IgD-negative memory B cell (primary cell): Measurements from ENCODE around the gene MYBPC2. TPM values are rescaled to one million over a fixed set of nuclear protein-coding genes. Genes with fewer than 3 reads are reported as not detected.

ENCODE experiments used
- H3K27ac Mint-ChIP-seq, 3 donors: one replicate each; pipeline ENCODE4 v1.8.0; 2020 to 2022; ENCODE audit warnings: mild to moderate bottlenecking in 3 of 3, mixed read lengths in 3 of 3, moderate library complexity in 1 of 3
- H3K27me3 Mint-ChIP-seq: one replicate; pipeline ENCODE4 v1.8.0; 2021; ENCODE audit warnings: mixed read lengths
- H3K36me3 Mint-ChIP-seq: one replicate; pipeline ENCODE4 v1.8.0; 2020; ENCODE audit warnings: mild to moderate bottlenecking, mixed read lengths
- H3K4me1 Mint-ChIP-seq, 3 donors: one replicate each; pipeline ENCODE4 v1.8.0; 2020 to 2022; ENCODE audit warnings: mixed read lengths in 3 of 3, mild to moderate bottlenecking in 1 of 3
- H3K4me3 Mint-ChIP-seq, 4 donors: one replicate each; pipeline ENCODE4 v1.8.0; 2020 to 2022; ENCODE audit warnings: mild to moderate bottlenecking in 4 of 4, mixed read lengths in 4 of 4, moderate library complexity in 3 of 4
- H3K9me3 Mint-ChIP-seq, 3 donors: one replicate each; pipeline ENCODE4 v1.8.0; 2020 to 2021; ENCODE audit warnings: mixed read lengths in 3 of 3, mild to moderate bottlenecking in 1 of 3
- polyA plus RNA-seq: library from polyadenylated mRNA; unstranded; fragments of 300-500 nt; fragmentation: Illumina TruSeq; gene quantifications from one replicate; pipeline ENCODE4 v1.2.3, GENCODE V29; 2021

MYBPC2 gene
- polyA plus RNA-seq, 1 donor from 2014 or later, result 1.3 TPM

DNA sequence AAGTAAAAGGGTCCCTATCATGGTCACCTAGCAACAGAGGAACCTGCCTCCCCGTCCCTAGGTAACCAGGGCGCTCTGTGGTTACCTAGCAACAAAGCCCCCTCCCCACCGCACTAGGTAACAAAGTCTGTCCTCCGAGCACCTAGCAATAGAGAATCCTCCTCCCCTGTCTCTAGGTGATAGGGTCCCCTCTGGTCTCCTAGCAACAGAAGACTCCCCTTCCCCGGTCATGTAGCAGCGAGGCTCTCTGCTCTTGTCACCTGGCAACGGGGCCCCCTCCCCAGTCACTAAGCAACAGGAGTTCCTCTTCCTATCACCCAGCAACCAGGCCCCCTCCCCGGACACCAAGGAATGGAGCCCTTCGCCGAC is 78.0 kb downstream of the MYBPC2 start:
- Mint-ChIP-seq H3K27ac (peak overlapping the region; percentile 54 to 98 (median 96)), H3K27me3 (peaks cover 5% of the 10 kb centered on the region), H3K9me3 (no peaks in the 10 kb centered on the region), H3K4me3 (peak overlapping the region; percentile 33 to 96 (median 91)), H3K4me1 (peaks cover 4 to 18% (median 7%) of the 10 kb centered on the region in 3 donors), H3K36me3 (peaks cover 2% of the 10 kb centered on the region)

DNA sequence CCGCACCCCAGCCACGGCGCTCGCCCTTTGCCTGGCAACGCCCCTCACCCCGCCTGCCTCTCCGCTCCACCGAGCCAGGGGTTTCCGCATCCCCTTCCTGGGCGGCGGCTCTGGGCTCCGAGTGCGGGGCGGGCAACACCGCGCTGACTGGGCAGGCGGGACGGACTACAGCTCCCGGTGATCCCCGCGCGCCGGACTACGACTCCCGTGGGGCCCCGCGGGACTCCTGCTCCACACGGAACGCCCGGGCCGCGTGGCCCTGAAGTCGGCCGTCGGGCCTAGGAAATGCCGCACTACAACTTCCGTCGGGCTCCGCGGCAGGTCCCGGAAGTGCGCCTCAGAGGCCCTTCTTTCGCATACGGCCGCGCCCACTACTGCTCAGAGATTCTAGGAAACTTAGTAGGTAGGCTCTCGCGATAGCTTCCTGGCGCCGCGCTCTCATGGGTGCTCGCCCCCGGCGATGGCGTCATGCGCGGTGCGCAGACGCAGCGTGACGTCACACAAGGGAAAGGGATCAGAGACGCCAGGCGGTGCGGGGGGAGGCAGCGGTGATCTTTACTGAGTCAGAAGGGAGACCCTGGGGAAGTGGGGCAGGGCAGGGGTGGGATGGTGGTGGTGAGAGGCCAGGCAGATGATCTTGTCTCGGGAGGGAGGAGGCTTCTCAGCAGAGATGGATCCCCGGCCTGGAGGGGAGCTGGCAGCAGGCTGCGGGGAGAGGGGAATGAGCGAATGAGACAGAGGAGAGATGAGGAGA is 78.6 kb downstream of the MYBPC2 start, which contains the start of gene JOSD2:
TSS of gene JOSD2 (minus strand) at position 123 of the 754 bp plus-strand sequence. CDS start 760 bp downstream, outside the sequence.
- peaks cover 7% of the 10 kb centered on the region for H3K27me3 Mint-ChIP-seq
- peaks cover 4 to 18% (median 7%) of the 10 kb centered on the region in 3 donors for H3K4me1 Mint-ChIP-seq
- H3K9me3 Mint-ChIP-seq, result no peaks in the 10 kb centered on the region
- peak within 1 kb of the TSS; percentile 54 to 99 (median 98) for H3K27ac Mint-ChIP-seq
- H3K36me3 Mint-ChIP-seq, result peaks cover 2% of the 10 kb centered on the region
- peak within 1 kb of the TSS; percentile 33 to 96 (median 91) for H3K4me3 Mint-ChIP-seq

DNA sequence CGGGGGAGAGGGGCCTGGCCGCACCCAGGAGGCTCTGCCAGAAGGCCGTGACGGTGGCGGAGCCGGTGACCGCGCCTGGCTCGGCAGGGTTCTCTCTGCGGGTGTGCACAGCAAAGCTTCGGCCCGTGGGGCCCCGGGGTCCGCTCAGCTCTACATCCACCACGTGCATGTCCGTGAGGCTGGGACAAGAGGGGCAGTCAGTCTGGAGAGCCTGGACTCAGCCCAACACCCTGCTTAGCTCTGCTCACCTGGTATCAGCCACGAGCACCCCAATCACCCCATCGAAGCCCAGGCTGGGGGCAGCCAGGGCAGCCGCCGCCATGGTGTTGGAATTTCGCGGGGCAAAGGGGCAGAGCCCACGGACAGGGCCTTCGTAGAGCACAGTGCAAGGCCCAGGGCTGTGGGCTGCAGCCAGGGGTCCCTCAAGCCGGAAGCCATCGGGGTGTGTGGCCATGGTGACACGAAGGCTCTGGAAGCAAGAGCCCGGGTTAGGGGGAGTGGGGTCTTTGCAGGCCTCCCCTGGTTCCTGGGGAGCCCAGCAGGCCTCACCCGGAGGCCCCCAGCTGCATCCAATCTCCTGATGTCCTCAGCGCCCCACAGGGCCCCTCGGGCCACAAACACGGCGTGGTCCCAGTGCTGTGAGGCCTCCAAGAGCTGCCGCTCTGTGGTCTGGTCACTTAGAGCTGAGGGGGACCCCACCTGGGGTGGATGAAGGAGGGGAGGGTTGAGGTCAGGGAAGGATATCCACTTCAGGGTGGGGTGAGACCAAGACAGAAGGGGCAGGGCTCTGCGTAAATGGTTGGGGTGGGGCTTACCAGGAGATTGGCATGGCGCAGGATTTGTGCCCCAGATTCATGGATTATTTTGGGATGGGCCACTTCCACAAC is 79.7 kb downstream of the MYBPC2 start:
- H3K36me3 Mint-ChIP-seq, result peaks cover 2% of the 10 kb centered on the region
- peak overlapping the region in 1 of 3 donors; percentile 54 for H3K27ac Mint-ChIP-seq
- H3K4me1 Mint-ChIP-seq, result peaks cover 4 to 16% (median 7%) of the 10 kb centered on the region in 3 donors
- peaks cover 7% of the 10 kb centered on the region for H3K27me3 Mint-ChIP-seq
- H3K4me3 Mint-ChIP-seq, result peak overlapping the region in 2 of 4 donors; percentile 33 to 96
- no peaks in the 10 kb centered on the region for H3K9me3 Mint-ChIP-seq

DNA sequence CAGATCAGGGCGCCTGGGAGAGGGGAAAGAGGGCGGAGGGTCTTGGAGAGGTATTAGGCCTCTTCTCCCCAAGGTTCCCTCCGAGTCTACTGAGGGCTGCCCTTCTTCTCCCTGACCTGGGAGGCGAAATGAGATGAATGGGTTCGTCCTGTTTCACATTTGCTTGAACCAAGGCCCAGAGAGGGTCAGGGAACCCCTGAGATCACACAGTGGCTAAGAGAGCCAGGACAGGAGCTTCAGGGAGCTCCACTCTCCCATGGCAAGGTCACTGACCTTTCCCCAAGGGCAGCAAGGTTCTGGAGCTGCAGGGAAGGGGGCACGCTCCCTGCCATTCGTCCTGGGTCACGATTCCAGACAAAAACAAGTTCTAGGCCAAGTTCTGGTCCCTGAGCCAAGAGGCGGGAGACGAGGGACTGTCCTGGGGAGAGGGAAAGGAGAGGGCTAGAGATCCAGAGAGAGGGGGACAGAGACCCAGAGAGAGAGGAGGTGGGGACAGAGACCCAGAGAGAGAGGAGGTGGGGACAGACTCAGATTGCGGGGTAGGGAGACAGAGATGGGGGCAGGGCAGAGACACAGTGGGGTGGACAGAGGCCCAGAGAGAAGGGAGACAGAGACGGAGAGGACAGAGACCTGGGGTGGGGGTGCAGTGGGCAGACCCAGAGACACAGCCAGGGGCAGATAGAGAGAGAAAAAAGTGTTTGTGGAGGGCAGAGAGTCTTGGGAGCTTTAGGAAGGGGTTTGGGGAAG is 80.5 kb downstream of the MYBPC2 start:
- Mint-ChIP-seq H3K27me3 (peaks cover 7% of the 10 kb centered on the region), H3K4me3 (peak overlapping the region in 1 of 4 donors; percentile 32), H3K36me3 (no peaks in the 10 kb centered on the region), H3K27ac (peak overlapping the region in 2 of 3 donors; percentile 35 to 56), H3K9me3 (no peaks in the 10 kb centered on the region), H3K4me1 (peaks cover 4 to 16% (median 7%) of the 10 kb centered on the region in 3 donors)

DNA sequence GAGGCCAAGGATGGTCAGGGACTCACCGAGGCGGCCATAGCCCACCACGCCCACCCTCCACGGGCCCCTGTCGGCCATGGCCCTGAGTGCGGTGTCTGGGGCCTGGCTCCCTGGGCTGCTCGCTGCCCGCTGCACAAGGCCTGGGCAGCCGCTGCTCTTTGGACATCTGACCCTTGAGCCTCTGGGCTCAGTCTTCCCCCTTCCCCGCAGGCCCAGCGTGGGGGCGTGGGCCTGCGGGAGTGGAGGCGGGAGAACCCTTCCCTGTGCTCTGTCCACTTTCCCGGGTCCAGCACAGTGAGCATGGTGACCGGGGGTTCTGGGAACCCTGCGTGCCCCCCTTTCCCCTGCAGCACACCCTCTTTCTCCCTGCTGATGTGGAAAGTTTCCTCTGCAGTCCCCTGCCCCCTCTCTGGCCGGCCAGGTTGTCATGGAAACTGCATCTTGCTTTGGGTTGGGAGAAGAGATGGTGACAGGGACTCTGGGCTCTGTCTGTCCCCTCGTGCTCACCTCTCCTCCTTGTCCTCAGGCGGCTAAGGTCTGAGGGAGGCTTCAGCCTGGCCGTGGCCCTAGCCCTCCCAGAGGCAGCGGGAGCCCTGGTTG is 81.2 kb downstream of the MYBPC2 start, which contains the start of gene ASPDH:
TSS of gene ASPDH (minus strand) at position 168 of the 600 bp plus-strand sequence. CDS start at position 78, 90 bp downstream.
- peaks cover 7% of the 10 kb centered on the region for H3K27me3 Mint-ChIP-seq
- no peaks in the 10 kb centered on the region for H3K9me3 Mint-ChIP-seq
- H3K4me1 Mint-ChIP-seq, result peaks cover 4 to 14% (median 7%) of the 10 kb centered on the region in 3 donors
- H3K4me3 Mint-ChIP-seq, result peak within 1 kb of the TSS in 2 of 4 donors; percentile 32 to 51
- H3K27ac Mint-ChIP-seq, result peak within 1 kb of the TSS; percentile 35 to 92 (median 56)
- H3K36me3 Mint-ChIP-seq, result no peaks in the 10 kb centered on the region

DNA sequence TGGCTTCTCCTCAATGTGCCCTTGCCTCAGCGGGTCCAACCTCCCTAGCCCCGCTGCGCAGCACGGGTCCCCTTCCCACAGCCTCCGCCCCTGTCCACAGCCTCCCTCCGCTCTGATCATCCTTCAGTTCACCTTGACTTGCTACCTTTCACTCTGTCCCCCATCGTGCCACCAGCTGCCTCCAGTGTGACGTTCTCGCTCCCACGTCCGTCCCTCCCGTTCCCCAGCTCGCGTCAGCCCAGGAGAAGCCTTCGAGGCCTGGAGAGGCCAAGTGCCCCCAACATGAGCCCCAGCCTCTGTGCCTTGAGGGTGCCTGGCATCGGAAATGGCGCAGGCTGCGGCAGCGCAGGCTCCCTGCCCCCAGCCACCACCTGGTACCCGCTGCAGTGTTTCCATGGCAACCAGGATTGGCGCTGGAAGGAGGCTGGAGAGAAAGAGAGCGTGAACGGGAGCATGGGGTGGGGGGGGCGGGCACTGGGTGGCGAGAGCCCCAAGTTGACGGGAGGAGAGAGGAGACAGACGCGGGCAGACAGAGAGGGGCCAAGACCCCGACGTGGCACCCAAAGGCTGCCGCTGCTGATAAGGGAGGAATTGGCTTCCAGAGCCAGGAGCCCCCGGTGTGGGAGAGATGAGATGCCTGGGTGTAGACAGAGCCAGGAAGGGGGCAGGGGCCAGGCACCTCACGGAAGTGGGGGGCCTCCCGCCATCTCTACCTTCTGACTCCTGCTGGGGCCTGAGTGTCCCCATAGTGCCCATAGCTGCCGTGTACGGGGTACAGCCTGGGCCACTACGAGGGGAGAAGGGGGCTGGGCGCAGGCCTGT is 81.9 kb downstream of the MYBPC2 start:
- peak overlapping the region in 1 of 3 donors; percentile 92 for H3K27ac Mint-ChIP-seq
- H3K9me3 Mint-ChIP-seq, result no peaks in the 10 kb centered on the region
- peaks cover 4 to 13% (median 7%) of the 10 kb centered on the region in 3 donors for H3K4me1 Mint-ChIP-seq
- no peak overlapping the region for H3K4me3 Mint-ChIP-seq
- no peaks in the 10 kb centered on the region for H3K36me3 Mint-ChIP-seq
- peaks cover 7% of the 10 kb centered on the region for H3K27me3 Mint-ChIP-seq

DNA sequence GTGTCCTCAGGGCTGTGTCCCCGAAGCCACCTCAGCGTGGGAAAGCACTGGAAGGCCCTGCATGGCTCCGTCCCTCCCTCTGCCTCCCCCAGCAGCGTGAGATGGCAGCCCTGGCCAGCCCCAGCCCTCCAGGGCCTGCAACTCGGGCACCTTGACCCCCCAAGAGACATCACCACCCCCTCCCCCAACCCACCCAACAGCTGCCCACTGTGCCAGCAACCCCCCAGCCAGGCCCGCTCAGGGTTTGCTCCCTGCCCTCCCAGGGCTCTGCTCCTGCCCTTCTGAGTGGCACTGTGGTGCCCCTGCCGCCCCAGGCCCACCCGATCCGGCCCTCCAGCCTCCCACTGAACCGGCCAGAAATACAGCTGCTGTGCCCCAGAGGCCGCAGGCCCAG is 82.5 kb downstream of the MYBPC2 start:
- Mint-ChIP-seq H3K4me1 (peaks cover 4 to 13% (median 7%) of the 10 kb centered on the region in 3 donors), H3K27me3 (peaks cover 7% of the 10 kb centered on the region), H3K27ac (no peak overlapping the region), H3K4me3 (no peak overlapping the region), H3K36me3 (no peaks in the 10 kb centered on the region), H3K9me3 (no peaks in the 10 kb centered on the region)

Other genes with a start within 250 kb of the MYBPC2 start
- not detected for gene MYH14, start 229.3 kb upstream of the MYBPC2 start, polyA plus RNA-seq
- not detected for gene KCNC3, start 103.5 kb upstream of the MYBPC2 start, polyA plus RNA-seq
- 4.2 TPM for gene NAPSA, start 67.3 kb upstream of the MYBPC2 start, polyA plus RNA-seq
- 130 TPM for gene NR1H2, start 56.4 kb upstream of the MYBPC2 start, polyA plus RNA-seq
- 32.8 TPM for gene POLD1, start 48.5 kb upstream of the MYBPC2 start, polyA plus RNA-seq
- gene SPIB, start 14.0 kb upstream of the MYBPC2 start, polyA plus RNA-seq, result 403 TPM
- gene EMC10, start 43.6 kb downstream of the MYBPC2 start, polyA plus RNA-seq, result 8.7 TPM
- gene GARIN5A, start 44.0 kb downstream of the MYBPC2 start, polyA plus RNA-seq, result 0.53 TPM
- gene JOSD2, start 78.3 kb downstream of the MYBPC2 start, polyA plus RNA-seq, result 15.0 TPM
- not detected for gene ASPDH, start 81.0 kb downstream of the MYBPC2 start, polyA plus RNA-seq
- not detected for gene LRRC4B, start 135.5 kb downstream of the MYBPC2 start, polyA plus RNA-seq
- gene SYT3, start 207.0 kb downstream of the MYBPC2 start, polyA plus RNA-seq, result not detected
- gene C19orf81, start 216.6 kb downstream of the MYBPC2 start, polyA plus RNA-seq, result 1.3 TPM